HFF-Myc (cell line): ENCODE data around the gene LNPEP.

ENCODE experiments used
- DNase-seq: peaks from one replicate; pipeline ENCODE4 v3.0.0-alpha.2; 2011; ENCODE audit warnings: low read depth; ENCODE audit errors: extremely low read depth
- H3K4me3 ChIP-seq: replicated peaks from 2 replicates; pipeline ENCODE4 v1.5.1; 2011; ENCODE audit warnings: low read depth, mild to moderate bottlenecking, control low read depth, low read length
- CTCF ChIP-seq: IDR thresholded peaks from 2 replicates; pipeline ENCODE4 v1.5.1; 2012; ENCODE audit warnings: mild to moderate bottlenecking, low read depth, low read length, control low read depth; ENCODE audit errors: missing control alignments

Gene LNPEP

GRCh38 chr5:97002983-97003382, 67.1 kb downstream of the LNPEP start:
- no peak for DNase-seq
- no peak for TF ChIP-seq CTCF
- H3K4me3 ChIP-seq = no peak overlapping the region

GRCh38 chr5:97004423-97005060, 68.7 kb downstream of the LNPEP start:
- no peak overlapping the region for H3K4me3 ChIP-seq
- no peak for DNase-seq
- no peak for TF ChIP-seq CTCF

GRCh38 chr5:97006454-97007060, 70.7 kb downstream of the LNPEP start:
- no peak for TF ChIP-seq CTCF
- no peak overlapping the region for H3K4me3 ChIP-seq
- DNase-seq = no peak

- no peak for DNase-seq
- H3K4me3 ChIP-seq = no peak overlapping the region
- TF ChIP-seq CTCF = no peak
Observed at GRCh38 chr5:97009212-97009898, 73.5 kb downstream of the LNPEP start.

- no peak for TF ChIP-seq CTCF
- no peak overlapping the region for H3K4me3 ChIP-seq
- DNase-seq = no peak
Observed at GRCh38 chr5:97009921-97010320, 74.0 kb downstream of the LNPEP start.

- H3K4me3 ChIP-seq = no peak overlapping the region
- DNase-seq = no peak
- TF ChIP-seq CTCF = no peak
Observed at GRCh38 chr5:97010606-97011005, 74.7 kb downstream of the LNPEP start.
